Tibial artery (tissue), 4 donors: Measurements from ENCODE around the gene SCLY.

Experiments
- DNase-seq, 2 donors: peaks; one replicate each; pipeline ENCODE4 v3.0.0-alpha.2; 2019
- H3K27ac ChIP-seq, 2 donors: fragments of 200-600 bp; sonication (generic) in 1 of 2; 1 replicate in 1 of 2; 2 replicates in 1 of 2; pipeline ENCODE4 v1.5.1; 2018 to 2019; ENCODE audit warnings: mild to moderate bottlenecking in 1 of 2
- H3K27me3 ChIP-seq, 2 donors: fragments of 200-600 bp; sonication (generic) in 1 of 2; one replicate each; pipeline versions ENCODE4 v1.5.1 to v1.6.0; 2016 to 2019
- H3K36me3 ChIP-seq, 3 donors: fragments of 200-600 bp; sonication (generic) in 2 of 3; one replicate each; pipeline ENCODE4 v1.5.1; 2016 to 2019; ENCODE audit warnings: mild to moderate bottlenecking in 2 of 3
- H3K4me1 ChIP-seq, 4 donors: fragments of 200-600 bp; sonication (generic) in 2 of 4; 1 replicate in 3 of 4; 2 replicates in 1 of 4; pipeline ENCODE4 v1.5.1; 2016 to 2019
- H3K4me3 ChIP-seq, 2 donors: fragments of 200-600 bp; sonication (generic) in 1 of 2; 1 replicate in 1 of 2; 2 replicates in 1 of 2; pipeline ENCODE4 v1.5.1; 2018 to 2019; ENCODE audit warnings: mild to moderate bottlenecking in 2 of 2
- H3K9me3 ChIP-seq, 3 donors: fragments of 200-600 bp; sonication (generic) in 1 of 3; one replicate each; pipeline ENCODE4 v1.5.1; 2016 to 2019
- CTCF ChIP-seq, 2 experiments: fragments of 200-600 bp in 1 of 2; fragments of 450-650 bp in 1 of 2; IDR thresholded peaks; one replicate each; pipeline ENCODE4 v1.5.1; 2017 to 2019; ENCODE audit warnings: antibody characterized with exemption in 2 of 2, mild to moderate bottlenecking in 1 of 2, moderate library complexity in 1 of 2
- intact Hi-C: fragments of 100-400 bp; cut with DNase I; formaldehyde crosslinking; loops from one replicate; pipeline ENCODE4 v1.15.0; 2023; ENCODE audit warnings: low total_unique reads

Gene SCLY

GRCh38 chr2:238123991-238124470, 63.2 kb downstream of the SCLY start:
- Histone ChIP-seq H3K4me1 (peaks cover 0 to 9% (median 7%) of the 10 kb centered on the region in 4 donors), H3K9me3 (no peaks in the 10 kb centered on the region), H3K36me3 (no peaks in the 10 kb centered on the region), H3K27me3 (peaks cover 0 to 10% of the 10 kb centered on the region in 2 donors), H3K27ac (no peak overlapping the region), H3K4me3 (no peak overlapping the region)
- TF ChIP-seq CTCF (IDR thresholded peaks at IDR 0.05) = no peak
- no peak for DNase-seq
- intact Hi-C loops = no loop called here

- Histone ChIP-seq H3K9me3 (no peaks in the 10 kb centered on the region), H3K27ac (no peak overlapping the region), H3K27me3 (peaks cover 0 to 10% of the 10 kb centered on the region in 2 donors), H3K36me3 (no peaks in the 10 kb centered on the region), H3K4me1 (peaks cover 0 to 9% (median 7%) of the 10 kb centered on the region in 4 donors), H3K4me3 (no peak overlapping the region)
- no peak for TF ChIP-seq CTCF (IDR thresholded peaks at IDR 0.05)
- no peak for DNase-seq
- intact Hi-C loops = no loop called here
Measured at GRCh38 chr2:238124488-238125126, 63.8 kb downstream of the SCLY start.

- TF ChIP-seq CTCF (IDR thresholded peaks at IDR 0.05) = no peak
- H3K27ac ChIP-seq = no peak overlapping the region
- H3K27me3 ChIP-seq = peaks cover 0 to 6% of the 10 kb centered on the region in 2 donors
- H3K4me1 ChIP-seq = peaks cover 0 to 9% (median 7%) of the 10 kb centered on the region in 4 donors
- intact Hi-C loops = no loop called here
- DNase-seq = no peak
- H3K36me3 ChIP-seq = no peaks in the 10 kb centered on the region
- no peaks in the 10 kb centered on the region for H3K9me3 ChIP-seq
- H3K4me3 ChIP-seq = no peak overlapping the region
Measured at GRCh38 chr2:238125127-238125885, 64.5 kb downstream of the SCLY start.

- Histone ChIP-seq H3K4me1 (peaks cover 0 to 9% (median 7%) of the 10 kb centered on the region in 4 donors), H3K4me3 (no peak overlapping the region), H3K9me3 (no peaks in the 10 kb centered on the region), H3K36me3 (no peaks in the 10 kb centered on the region), H3K27ac (no peak overlapping the region), H3K27me3 (no peaks in the 10 kb centered on the region)
- no peak for DNase-seq
- no peak for TF ChIP-seq CTCF (IDR thresholded peaks at IDR 0.05)
- intact Hi-C loops = no loop called here
Measured at GRCh38 chr2:238126338-238126737, 65.5 kb downstream of the SCLY start.

GRCh38 chr2:238126775-238127164, 66.0 kb downstream of the SCLY start:
- no peak for DNase-seq
- H3K4me1 ChIP-seq = peaks cover 0 to 9% (median 7%) of the 10 kb centered on the region in 4 donors
- H3K27ac ChIP-seq = no peak overlapping the region
- intact Hi-C loops = no loop called here
- H3K4me3 ChIP-seq = no peak overlapping the region
- H3K9me3 ChIP-seq = no peaks in the 10 kb centered on the region
- H3K36me3 ChIP-seq = no peaks in the 10 kb centered on the region
- no peaks in the 10 kb centered on the region for H3K27me3 ChIP-seq
- TF ChIP-seq CTCF (IDR thresholded peaks at IDR 0.05) = no peak
